Panc1 (cell line): ENCODE results near the gene SEMA3D. TPM values are rescaled to one million over a fixed set of nuclear protein-coding genes. Genes with fewer than 3 reads are reported as not detected.

Source experiments
- ATAC-seq: fragments of 200-7000 bp; cut with Tn5 transposase; 2 replicates; pipeline ENCODE4 v1.9.1; 2020; ENCODE audit warnings: mild to moderate bottlenecking, moderate library complexity
- BruUV-seq: library from RNA; stranded (reverse); fragments of 400-500 nt; replicated peaks from 2 replicates; lab custom pipeline; 2021; lab: Mats Ljungman, UMichigan
- CTCF ChIA-PET: fragments of 300-600 bp; sonication (Branson Sonifier 250); formaldehyde crosslinking; loops from one replicate; lab custom pipeline; 2022; ENCODE audit warnings: antibody characterized with exemption; lab: Charles Lee
- POLR2A ChIA-PET: fragments of 300-600 bp; sonication (Branson Sonifier 250); formaldehyde crosslinking; loops from one replicate; lab custom pipeline; 2022; ENCODE audit warnings: antibody characterized with exemption; lab: Charles Lee
- DNase-seq: peaks from one replicate; pipeline ENCODE4 v3.0.0-alpha.2; 2010; ENCODE audit warnings: low read depth, low spot score
- H3K27ac ChIP-seq: 2 replicates; pipeline ENCODE4 v1.5.1; 2011; ENCODE audit warnings: mild to moderate bottlenecking, low read length, inconsistent platforms
- H3K27me3 ChIP-seq: fragments of 200-500 bp; sonication (Bioruptor generic); 2 replicates; pipeline ENCODE4 v1.6.0; 2014; ENCODE audit warnings: low read length, inconsistent platforms; ENCODE audit not compliant: control insufficient read depth, insufficient read depth
- H3K36me3 ChIP-seq: fragments of 200-500 bp; sonication (Bioruptor generic); 2 replicates; pipeline ENCODE4 v1.5.1; 2014; ENCODE audit warnings: inconsistent platforms, mild to moderate bottlenecking, low read length, moderate library complexity; ENCODE audit not compliant: control insufficient read depth, insufficient read depth
- H3K4me1 ChIP-seq: 2 replicates; pipeline ENCODE4 v1.5.1; 2011; ENCODE audit warnings: inconsistent platforms, mild to moderate bottlenecking, low read length, moderate library complexity; ENCODE audit not compliant: control insufficient read depth, insufficient read depth
- H3K4me3 ChIP-seq, 2 experiments: 2 replicates each; pipeline ENCODE4 v1.5.1; 2011 to 2012; ENCODE audit warnings: low read depth in 2 of 2, low read length in 2 of 2, mild to moderate bottlenecking in 2 of 2, inconsistent platforms in 1 of 2, moderate library complexity in 1 of 2
- H3K9me3 ChIP-seq: fragments of 200-500 bp; sonication (Bioruptor generic); 2 replicates; pipeline ENCODE4 v1.5.1; 2014; ENCODE audit warnings: low read depth, mild to moderate bottlenecking, inconsistent platforms, low read length, moderate library complexity; ENCODE audit not compliant: control insufficient read depth, insufficient read depth
- POLR2AphosphoS5 ChIP-seq: IDR thresholded peaks from 2 replicates; pipeline ENCODE4 v1.6.1; 2012; ENCODE audit warnings: mild to moderate bottlenecking, low read depth, low read length, moderate library complexity
- SIN3A ChIP-seq: IDR thresholded peaks from 2 replicates; pipeline ENCODE4 v1.6.1; 2012; ENCODE audit warnings: low read depth, mild to moderate bottlenecking, low read length, moderate library complexity, borderline replicate concordance; ENCODE audit not compliant: insufficient read depth
- TCF7L2 ChIP-seq: IDR thresholded peaks from 2 replicates; pipeline ENCODE4 v1.6.1; 2011; ENCODE audit warnings: mild to moderate bottlenecking, low read depth, low read length, inconsistent platforms
- in situ Hi-C: cut with HindIII; loops from 2 replicates; pipeline ENCODE4 v1.10.0; 2016; ENCODE audit warnings: low sequenced_read_pairs, low pct_unique_long_range_greater_than_20kb
- intact Hi-C: fragments of 100-400 bp; cut with micrococcal nuclease; formaldehyde crosslinking; loops from one replicate; pipeline ENCODE4 v1.10.0; 2022; ENCODE audit not compliant: unreplicated experiment
- total RNA-seq: library from RNA; stranded (reverse); gene quantifications from one replicate; pipeline ENCODE4 v1.2.1, GENCODE V29; 2021; ENCODE audit not compliant: unreplicated experiment
- TF ChIP-seq, protein P1 (sequence below), 2 experiments: IDR thresholded peaks; 2 replicates each; pipeline ENCODE4 v1.6.1; 2011 to 2012; ENCODE audit warnings: low read depth in 2 of 2, control low read depth in 1 of 2, low read length in 1 of 2, mild to moderate bottlenecking in 1 of 2, moderate library complexity in 1 of 2; ENCODE audit not compliant: insufficient read depth in 1 of 2
- TF ChIP-seq, protein P2 (sequence below): fragments of 450-650 bp; IDR thresholded peaks from 2 replicates; pipeline ENCODE4 v1.5.1; 2017; ENCODE audit warnings: mild to moderate bottlenecking

The SEMA3D gene
- total RNA-seq, 1 experiment from 2014 or later: 11.5 TPM

DNA sequence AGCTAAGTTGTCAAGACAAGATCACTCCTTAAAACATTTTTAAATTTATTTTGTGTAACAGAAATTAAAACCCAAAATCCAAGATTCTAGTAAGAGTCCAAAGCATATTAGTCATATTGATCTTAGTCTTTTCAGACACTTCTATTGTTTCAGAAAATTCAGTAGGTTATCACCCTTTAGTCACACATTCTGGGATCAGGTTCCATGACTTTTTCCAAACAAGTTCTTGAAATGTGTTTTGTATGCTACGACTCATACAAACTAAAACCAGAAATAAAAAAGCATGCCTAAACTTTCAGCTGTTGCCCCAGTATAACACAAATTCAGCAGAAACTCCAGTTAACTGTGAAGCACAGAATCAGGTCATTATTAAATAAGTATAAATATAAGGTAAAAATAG, 10.7 kb downstream of the SEMA3D start:
- no peaks in the 10 kb centered on the region for H3K9me3 ChIP-seq
- DNase-seq (no peak), ATAC-seq (no peak)
- H3K27me3 ChIP-seq: no peaks in the 10 kb centered on the region
- CTCF ChIA-PET: no interaction called here
- in situ Hi-C loops (no loop called here), intact Hi-C loops (no loop called here)
- TF ChIP-seq TCF7L2 (no peak), SIN3A (no peak), POLR2AphosphoS5 (no peak)
- TF ChIP-seq, protein P1, sequence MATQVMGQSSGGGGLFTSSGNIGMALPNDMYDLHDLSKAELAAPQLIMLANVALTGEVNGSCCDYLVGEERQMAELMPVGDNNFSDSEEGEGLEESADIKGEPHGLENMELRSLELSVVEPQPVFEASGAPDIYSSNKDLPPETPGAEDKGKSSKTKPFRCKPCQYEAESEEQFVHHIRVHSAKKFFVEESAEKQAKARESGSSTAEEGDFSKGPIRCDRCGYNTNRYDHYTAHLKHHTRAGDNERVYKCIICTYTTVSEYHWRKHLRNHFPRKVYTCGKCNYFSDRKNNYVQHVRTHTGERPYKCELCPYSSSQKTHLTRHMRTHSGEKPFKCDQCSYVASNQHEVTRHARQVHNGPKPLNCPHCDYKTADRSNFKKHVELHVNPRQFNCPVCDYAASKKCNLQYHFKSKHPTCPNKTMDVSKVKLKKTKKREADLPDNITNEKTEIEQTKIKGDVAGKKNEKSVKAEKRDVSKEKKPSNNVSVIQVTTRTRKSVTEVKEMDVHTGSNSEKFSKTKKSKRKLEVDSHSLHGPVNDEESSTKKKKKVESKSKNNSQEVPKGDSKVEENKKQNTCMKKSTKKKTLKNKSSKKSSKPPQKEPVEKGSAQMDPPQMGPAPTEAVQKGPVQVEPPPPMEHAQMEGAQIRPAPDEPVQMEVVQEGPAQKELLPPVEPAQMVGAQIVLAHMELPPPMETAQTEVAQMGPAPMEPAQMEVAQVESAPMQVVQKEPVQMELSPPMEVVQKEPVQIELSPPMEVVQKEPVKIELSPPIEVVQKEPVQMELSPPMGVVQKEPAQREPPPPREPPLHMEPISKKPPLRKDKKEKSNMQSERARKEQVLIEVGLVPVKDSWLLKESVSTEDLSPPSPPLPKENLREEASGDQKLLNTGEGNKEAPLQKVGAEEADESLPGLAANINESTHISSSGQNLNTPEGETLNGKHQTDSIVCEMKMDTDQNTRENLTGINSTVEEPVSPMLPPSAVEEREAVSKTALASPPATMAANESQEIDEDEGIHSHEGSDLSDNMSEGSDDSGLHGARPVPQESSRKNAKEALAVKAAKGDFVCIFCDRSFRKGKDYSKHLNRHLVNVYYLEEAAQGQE (IDR thresholded peaks at IDR 0.05; ENCODE audit: insufficient read depth in 1 of 2, low read depth in 2 of 2, low read length in 1 of 2): no peak
- TF ChIP-seq, protein P2, sequence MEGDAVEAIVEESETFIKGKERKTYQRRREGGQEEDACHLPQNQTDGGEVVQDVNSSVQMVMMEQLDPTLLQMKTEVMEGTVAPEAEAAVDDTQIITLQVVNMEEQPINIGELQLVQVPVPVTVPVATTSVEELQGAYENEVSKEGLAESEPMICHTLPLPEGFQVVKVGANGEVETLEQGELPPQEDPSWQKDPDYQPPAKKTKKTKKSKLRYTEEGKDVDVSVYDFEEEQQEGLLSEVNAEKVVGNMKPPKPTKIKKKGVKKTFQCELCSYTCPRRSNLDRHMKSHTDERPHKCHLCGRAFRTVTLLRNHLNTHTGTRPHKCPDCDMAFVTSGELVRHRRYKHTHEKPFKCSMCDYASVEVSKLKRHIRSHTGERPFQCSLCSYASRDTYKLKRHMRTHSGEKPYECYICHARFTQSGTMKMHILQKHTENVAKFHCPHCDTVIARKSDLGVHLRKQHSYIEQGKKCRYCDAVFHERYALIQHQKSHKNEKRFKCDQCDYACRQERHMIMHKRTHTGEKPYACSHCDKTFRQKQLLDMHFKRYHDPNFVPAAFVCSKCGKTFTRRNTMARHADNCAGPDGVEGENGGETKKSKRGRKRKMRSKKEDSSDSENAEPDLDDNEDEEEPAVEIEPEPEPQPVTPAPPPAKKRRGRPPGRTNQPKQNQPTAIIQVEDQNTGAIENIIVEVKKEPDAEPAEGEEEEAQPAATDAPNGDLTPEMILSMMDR: no peak
- H3K36me3 ChIP-seq: no peaks in the 10 kb centered on the region
- H3K27ac ChIP-seq: no peak overlapping the region
- BruUV-seq: no TSS peak
- POLR2A ChIA-PET: no interaction called here
- H3K4me1 ChIP-seq: no peaks in the 10 kb centered on the region
- H3K4me3 ChIP-seq: no peak overlapping the region

DNA sequence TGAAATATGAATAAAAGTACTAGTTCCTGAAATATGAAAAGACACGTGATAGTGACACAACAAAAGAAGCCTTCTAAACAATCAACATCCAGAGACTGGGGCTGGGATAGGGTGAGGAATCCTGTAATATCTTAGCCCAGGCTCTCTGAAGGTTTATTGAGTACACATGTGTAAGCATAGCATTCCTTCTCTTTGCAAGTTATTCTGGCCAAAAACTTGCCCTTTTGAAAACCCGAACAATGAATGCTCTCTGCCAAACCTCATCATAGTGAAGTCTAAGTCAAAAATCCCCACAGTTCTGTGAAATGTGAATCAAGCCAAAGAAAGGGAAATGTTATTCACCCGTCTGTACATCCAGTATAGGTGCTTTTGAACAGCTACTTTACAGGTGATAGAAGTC, 11.6 kb downstream of the SEMA3D start:
- H3K9me3 ChIP-seq: no peaks in the 10 kb centered on the region
- DNase-seq (no peak), ATAC-seq (no peak)
- no peak overlapping the region for H3K4me3 ChIP-seq
- POLR2A ChIA-PET: no interaction called here
- intact Hi-C loops (no loop called here), in situ Hi-C loops (no loop called here)
- TF ChIP-seq, protein P2: no peak
- TF ChIP-seq TCF7L2 (no peak), SIN3A (no peak), POLR2AphosphoS5 (no peak)
- TF ChIP-seq, protein P1 (IDR thresholded peaks at IDR 0.05; ENCODE audit: insufficient read depth in 1 of 2, low read depth in 2 of 2, low read length in 1 of 2): no peak
- H3K27ac ChIP-seq: no peak overlapping the region
- no peaks in the 10 kb centered on the region for H3K27me3 ChIP-seq
- no peaks in the 10 kb centered on the region for H3K36me3 ChIP-seq
- H3K4me1 ChIP-seq: no peaks in the 10 kb centered on the region
- no TSS peak for BruUV-seq
- CTCF ChIA-PET: no interaction called here
